AG09319 (cell line): ENCODE data around the gene MSRB3.
"Not testable (repeated sequence)": the region's sequence is repeated elsewhere in the genome, so short reads cannot be mapped to it uniquely, and the experiment has no call there.

Experiments
- DNase-seq: peaks from one replicate; pipeline ENCODE4 v3.0.0-alpha.2; 2010; ENCODE audit warnings: low read depth; ENCODE audit errors: extremely low read depth
- TF ChIP-seq, protein P1 (sequence below): IDR thresholded peaks from 2 replicates; pipeline ENCODE4 v1.5.1; 2011; ENCODE audit warnings: low read depth, mild to moderate bottlenecking, inconsistent platforms, low read length, moderate library complexity

Gene MSRB3

DNA sequence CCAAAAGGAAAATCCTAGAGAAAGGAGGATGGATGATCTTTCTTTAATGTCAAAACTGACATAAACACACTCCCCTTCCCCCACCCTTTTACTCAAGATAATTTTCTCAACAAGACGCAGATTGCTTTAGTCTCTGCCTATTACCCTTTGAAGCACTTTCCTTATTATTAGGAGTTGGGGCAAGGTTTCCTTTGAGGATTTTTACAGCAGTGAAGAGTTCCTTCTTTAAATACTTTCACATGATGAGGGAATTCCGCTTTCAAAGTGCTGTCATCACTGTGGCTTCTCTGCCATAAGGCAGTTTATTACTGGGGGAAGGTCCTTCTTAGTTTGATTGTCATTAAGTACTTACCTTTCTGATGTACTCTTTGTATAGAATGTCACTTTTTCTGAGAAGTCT is 172.1 kb downstream of the MSRB3 start:
- TF ChIP-seq, protein P1, sequence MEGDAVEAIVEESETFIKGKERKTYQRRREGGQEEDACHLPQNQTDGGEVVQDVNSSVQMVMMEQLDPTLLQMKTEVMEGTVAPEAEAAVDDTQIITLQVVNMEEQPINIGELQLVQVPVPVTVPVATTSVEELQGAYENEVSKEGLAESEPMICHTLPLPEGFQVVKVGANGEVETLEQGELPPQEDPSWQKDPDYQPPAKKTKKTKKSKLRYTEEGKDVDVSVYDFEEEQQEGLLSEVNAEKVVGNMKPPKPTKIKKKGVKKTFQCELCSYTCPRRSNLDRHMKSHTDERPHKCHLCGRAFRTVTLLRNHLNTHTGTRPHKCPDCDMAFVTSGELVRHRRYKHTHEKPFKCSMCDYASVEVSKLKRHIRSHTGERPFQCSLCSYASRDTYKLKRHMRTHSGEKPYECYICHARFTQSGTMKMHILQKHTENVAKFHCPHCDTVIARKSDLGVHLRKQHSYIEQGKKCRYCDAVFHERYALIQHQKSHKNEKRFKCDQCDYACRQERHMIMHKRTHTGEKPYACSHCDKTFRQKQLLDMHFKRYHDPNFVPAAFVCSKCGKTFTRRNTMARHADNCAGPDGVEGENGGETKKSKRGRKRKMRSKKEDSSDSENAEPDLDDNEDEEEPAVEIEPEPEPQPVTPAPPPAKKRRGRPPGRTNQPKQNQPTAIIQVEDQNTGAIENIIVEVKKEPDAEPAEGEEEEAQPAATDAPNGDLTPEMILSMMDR, result no peak

DNA sequence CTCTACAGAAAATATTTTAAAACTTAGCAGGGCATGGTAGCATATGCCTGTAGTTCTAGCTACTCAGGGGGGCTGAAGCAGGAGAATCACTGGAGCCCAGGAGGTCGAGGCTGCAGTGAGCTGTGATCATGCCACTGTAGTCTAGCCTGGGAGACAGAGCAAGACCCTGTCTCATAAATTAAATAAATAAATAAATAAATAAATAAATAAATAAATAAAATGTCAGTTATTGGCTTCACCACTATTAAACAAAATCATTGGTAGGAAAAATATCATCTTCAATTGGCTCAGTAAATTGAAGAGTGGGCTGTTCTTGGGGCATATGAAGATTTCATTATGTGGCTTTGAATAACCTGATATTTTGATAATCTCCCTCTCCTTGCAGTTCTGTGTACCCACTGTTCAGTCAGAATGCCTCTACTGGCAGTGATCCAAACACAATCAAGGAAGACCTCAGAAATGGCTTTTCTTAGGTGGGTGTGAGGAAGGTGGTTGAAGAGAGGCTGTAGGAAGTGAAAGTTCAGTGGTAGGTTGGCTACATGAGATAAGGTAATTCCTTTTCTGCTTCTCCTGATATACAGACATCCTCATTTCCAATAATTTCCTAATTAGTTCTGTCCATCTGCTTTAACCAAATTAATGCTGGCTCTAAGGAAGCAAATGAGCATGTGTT is 175.8 kb downstream of the MSRB3 start:
- TF ChIP-seq, protein P1, result no peak
- no peak for DNase-seq

More for the DNA sequence above, 172.1 kb downstream of the MSRB3 start:
- DNase-seq, result no peak

DNA sequence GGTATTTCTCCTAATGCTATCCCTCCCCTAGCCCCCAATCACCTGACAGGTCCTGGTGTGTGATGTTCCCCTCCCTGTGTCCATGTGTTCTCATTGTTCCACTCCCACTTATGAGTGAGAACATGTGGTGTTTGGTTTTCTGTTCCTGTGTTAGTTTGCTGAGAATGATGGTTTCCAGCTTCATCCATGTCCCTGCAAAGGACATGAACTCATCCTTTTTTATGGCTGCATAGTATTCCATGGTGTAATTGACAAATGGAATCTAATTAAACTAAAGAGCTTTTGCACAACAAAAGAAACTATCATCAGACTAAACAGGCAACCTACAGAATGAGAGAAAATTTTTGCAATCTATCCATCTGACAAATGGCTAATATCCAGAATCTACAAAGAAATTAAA is 178.9 kb downstream of the MSRB3 start:
- not testable (repeated sequence) for DNase-seq

DNA sequence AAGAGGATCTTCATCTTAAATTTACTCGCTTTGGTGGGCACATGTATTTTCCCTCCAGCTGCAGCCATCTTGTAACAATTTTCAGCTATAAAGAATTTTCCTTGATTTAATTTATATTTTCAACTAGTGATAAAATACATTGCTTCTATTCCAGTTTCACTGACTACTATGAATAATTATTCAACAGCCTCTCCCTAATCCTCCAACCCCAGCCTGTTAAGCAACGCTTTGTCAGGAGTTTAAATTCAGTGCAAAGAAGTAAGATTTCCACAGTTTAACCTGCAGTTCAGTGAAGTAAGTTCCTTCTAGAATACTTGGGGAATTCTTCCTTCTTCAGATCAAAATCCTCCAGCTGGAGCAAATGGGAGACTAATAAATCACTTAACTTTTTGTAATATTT is 180.2 kb downstream of the MSRB3 start:
- TF ChIP-seq, protein P1, result no peak

DNA sequence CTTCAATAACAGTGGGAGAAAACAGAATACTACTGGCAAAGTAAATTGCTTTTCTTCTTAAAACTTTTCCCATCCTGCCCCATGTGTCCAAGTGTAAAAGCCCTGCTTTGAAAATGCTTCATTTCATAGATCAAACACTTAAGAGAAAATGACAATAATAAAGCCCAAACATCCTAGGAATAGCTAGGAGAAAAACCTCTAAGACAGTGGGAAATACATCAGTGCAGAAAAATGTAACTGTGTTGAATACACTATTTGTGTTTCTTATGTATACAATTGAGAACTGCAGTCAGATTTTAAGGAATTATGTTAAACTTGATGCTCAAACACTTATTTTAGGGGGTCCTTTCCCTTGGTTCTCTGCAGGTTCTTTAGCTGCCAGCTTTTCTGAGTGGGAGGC is 181.1 kb downstream of the MSRB3 start:
- TF ChIP-seq, protein P1, result no peak
- no peak for DNase-seq

More for the DNA sequence above, 180.2 kb downstream of the MSRB3 start:
- DNase-seq, result no peak

DNA sequence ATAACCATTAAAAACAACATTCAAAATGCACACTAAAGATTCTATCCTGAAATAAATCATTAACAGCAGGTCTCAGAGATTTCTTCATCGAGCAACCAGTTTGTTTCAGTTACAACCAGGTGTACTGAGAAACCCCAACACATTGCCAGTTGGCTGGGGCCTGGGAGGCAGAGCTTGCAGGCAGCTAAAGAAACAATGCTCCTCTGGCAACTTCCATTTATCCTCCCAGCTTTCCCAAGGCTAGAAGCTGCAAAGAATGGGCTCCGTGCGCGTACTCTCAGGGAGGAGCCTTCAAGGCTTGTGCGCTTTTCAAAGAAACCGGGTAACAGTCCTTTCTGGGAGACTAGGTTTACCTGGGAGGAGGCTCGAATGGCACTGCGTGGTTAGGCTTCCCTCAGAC is 181.6 kb downstream of the MSRB3 start:
- TF ChIP-seq, protein P1, result no peak

DNA sequence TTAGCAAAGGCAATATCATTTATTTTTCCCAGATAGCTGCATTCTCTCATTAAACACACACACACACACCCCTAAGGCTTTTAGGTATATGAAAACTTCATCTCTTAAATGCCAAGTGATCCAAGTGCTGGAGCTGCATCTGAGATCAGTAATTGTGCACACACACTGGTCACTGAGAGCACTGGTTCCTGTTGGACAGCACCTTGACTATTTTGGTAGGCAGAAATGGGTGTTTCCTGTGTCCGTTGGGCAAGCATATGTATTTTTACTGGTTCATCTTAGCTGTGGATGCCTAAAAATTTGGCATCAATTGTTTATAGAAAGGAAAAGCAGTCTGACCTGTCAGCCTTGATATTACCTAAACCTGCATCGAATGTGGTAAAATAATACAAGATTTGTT is 182.5 kb downstream of the MSRB3 start:
- TF ChIP-seq, protein P1, result no peak
- no peak for DNase-seq

More for the DNA sequence above, 181.6 kb downstream of the MSRB3 start:
- DNase-seq, result no peak

DNA sequence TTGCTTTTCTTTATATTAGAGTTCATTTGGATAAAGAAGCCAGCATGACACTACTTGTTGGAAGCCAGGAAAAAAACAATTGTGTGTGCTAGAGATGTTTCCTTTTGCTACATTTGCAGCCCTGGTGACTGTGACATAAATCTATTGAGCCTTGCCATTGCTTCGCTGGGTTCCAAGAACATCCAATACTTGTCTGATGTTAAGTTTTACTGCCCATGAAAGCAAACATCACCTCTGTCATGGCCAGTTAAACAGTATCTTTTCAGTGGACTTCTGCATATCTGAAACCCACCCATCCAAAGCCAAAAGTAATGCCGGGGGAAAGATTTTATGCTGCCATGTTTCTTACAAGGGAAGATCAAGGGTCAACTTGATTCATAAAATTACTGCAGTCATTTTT is 184.0 kb downstream of the MSRB3 start:
- TF ChIP-seq, protein P1, result no peak
- no peak for DNase-seq
